HEK293 (cell line): ENCODE results near the gene DSCAML1.

Experiments
- CTCF ChIA-PET: fragments of 350-600 bp; formaldehyde crosslinking; extraction: SDS; loops from one replicate; lab custom pipeline; 2021; ENCODE audit warnings: antibody characterized with exemption; lab: Yijun Ruan, JAX
- POLR2A ChIA-PET: fragments of 300-600 bp; formaldehyde crosslinking; extraction: SDS; loops from one replicate; lab custom pipeline; 2020; ENCODE audit warnings: antibody characterized with exemption, inconsistent platforms; lab: Yijun Ruan, JAX
- H3K27ac ChIP-seq: fragments of 200-500 bp; sonication (Bioruptor generic); 2 replicates; pipeline ENCODE4 v1.5.1; 2014; ENCODE audit warnings: low read depth, low read length, control low read depth, inconsistent platforms; ENCODE audit errors: extremely low read depth
- H3K36me3 ChIP-seq, 2 experiments: fragments of 200-500 bp in 1 of 2; sonication (Bioruptor generic) in 1 of 2; 1 replicate in 1 of 2; 2 replicates in 1 of 2; pipeline ENCODE4 v1.5.1; 2014 to 2017; ENCODE audit warnings: inconsistent platforms in 2 of 2, low read length in 2 of 2; ENCODE audit not compliant: control insufficient read depth in 2 of 2, insufficient read depth in 1 of 2
- H3K4me1 ChIP-seq: fragments of 200-500 bp; sonication (Bioruptor generic); 2 replicates; pipeline ENCODE4 v1.5.1; 2014; ENCODE audit warnings: mild to moderate bottlenecking, low read length, inconsistent platforms; ENCODE audit not compliant: control insufficient read depth, insufficient read depth
- H3K4me3 ChIP-seq: 2 replicates; pipeline ENCODE4 v1.5.1; 2011; ENCODE audit warnings: low read depth, mild to moderate bottlenecking, control low read depth, low read length, moderate library complexity
- H3K9me3 ChIP-seq: fragments of 200-500 bp; sonication (Bioruptor generic); 2 replicates; pipeline ENCODE4 v1.5.1; 2014; ENCODE audit warnings: low read depth, low read length, inconsistent platforms; ENCODE audit not compliant: control insufficient read depth, insufficient read depth
- EGR2 ChIP-seq: fragments of 450-650 bp; formaldehyde crosslinking; IDR thresholded peaks from 2 replicates; pipeline ENCODE4 v1.5.1; 2016; ENCODE audit warnings: low read depth, missing biosample characterization, missing genetic modification characterization
- HIC1 ChIP-seq: fragments of 450-650 bp; formaldehyde crosslinking; IDR thresholded peaks from 2 replicates; pipeline ENCODE4 v1.5.1; 2016; ENCODE audit warnings: missing biosample characterization, missing genetic modification characterization
- HOXA7 ChIP-seq: sonication (generic); formaldehyde crosslinking; IDR thresholded peaks from 2 replicates; pipeline ENCODE4 v1.8.1; 2022; ENCODE audit warnings: missing genetic modification reagents, borderline replicate concordance
- KLF1 ChIP-seq: fragments of 450-650 bp; formaldehyde crosslinking; IDR thresholded peaks from 2 replicates; pipeline ENCODE4 v1.5.1; 2016; ENCODE audit warnings: missing biosample characterization, missing genetic modification characterization
- KLF8 ChIP-seq: fragments of 450-650 bp; formaldehyde crosslinking; IDR thresholded peaks from 2 replicates; pipeline ENCODE4 v1.5.1; 2016; ENCODE audit warnings: missing biosample characterization, missing genetic modification characterization
- MZF1 ChIP-seq: fragments of 450-650 bp; formaldehyde crosslinking; IDR thresholded peaks from 2 replicates; pipeline ENCODE4 v1.5.1; 2017; ENCODE audit warnings: missing biosample characterization, missing genetic modification characterization, borderline replicate concordance
- OSR2 ChIP-seq: fragments of 450-650 bp; formaldehyde crosslinking; IDR thresholded peaks from 2 replicates; pipeline ENCODE4 v1.5.1; 2016; ENCODE audit warnings: missing biosample characterization, missing genetic modification characterization
- OVOL3 ChIP-seq: fragments of 450-650 bp; formaldehyde crosslinking; IDR thresholded peaks from 2 replicates; pipeline ENCODE4 v1.5.1; 2016; ENCODE audit warnings: missing biosample characterization, missing genetic modification characterization
- WT1 ChIP-seq: fragments of 450-650 bp; formaldehyde crosslinking; IDR thresholded peaks from 2 replicates; pipeline ENCODE4 v1.5.1; 2016; ENCODE audit warnings: missing biosample characterization, missing genetic modification characterization
- YY1 ChIP-seq: fragments of 450-650 bp; formaldehyde crosslinking; IDR thresholded peaks from 2 replicates; pipeline ENCODE4 v1.5.1; 2018; ENCODE audit warnings: missing biosample characterization, missing genetic modification characterization
- ZFP37 ChIP-seq: fragments of 450-650 bp; formaldehyde crosslinking; IDR thresholded peaks from 2 replicates; pipeline ENCODE4 v1.5.1; 2016; ENCODE audit warnings: missing biosample characterization, missing genetic modification characterization
- ZNF174 ChIP-seq: fragments of 450-650 bp; formaldehyde crosslinking; IDR thresholded peaks from 2 replicates; pipeline ENCODE4 v1.5.0; 2017; ENCODE audit warnings: missing biosample characterization, mild to moderate bottlenecking, missing genetic modification characterization
- ZNF18 ChIP-seq: fragments of 450-650 bp; formaldehyde crosslinking; IDR thresholded peaks from 2 replicates; pipeline ENCODE4 v1.5.1; 2016; ENCODE audit warnings: missing biosample characterization, missing genetic modification characterization
- ZNF221 ChIP-seq: fragments of 450-650 bp; formaldehyde crosslinking; IDR thresholded peaks from 2 replicates; pipeline ENCODE4 v1.5.1; 2017; ENCODE audit warnings: missing biosample characterization, missing genetic modification characterization, borderline replicate concordance
- ZNF23 ChIP-seq: fragments of 450-650 bp; formaldehyde crosslinking; IDR thresholded peaks from 2 replicates; pipeline ENCODE4 v1.5.1; 2016; ENCODE audit warnings: missing biosample characterization, missing genetic modification characterization, borderline replicate concordance
- ZNF248 ChIP-seq: fragments of 450-650 bp; formaldehyde crosslinking; IDR thresholded peaks from 2 replicates; pipeline ENCODE4 v1.5.1; 2017; ENCODE audit warnings: missing biosample characterization, missing genetic modification characterization
- ZNF324 ChIP-seq: fragments of 450-650 bp; formaldehyde crosslinking; IDR thresholded peaks from 2 replicates; pipeline ENCODE4 v1.5.1; 2016; ENCODE audit warnings: missing biosample characterization, missing genetic modification characterization
- ZNF510 ChIP-seq: fragments of 450-650 bp; formaldehyde crosslinking; IDR thresholded peaks from 2 replicates; pipeline ENCODE4 v1.5.1; 2018; ENCODE audit warnings: mild to moderate bottlenecking, missing genetic modification characterization, missing biosample characterization; ENCODE audit not compliant: insufficient replicate concordance
- ZNF544 ChIP-seq: fragments of 450-650 bp; formaldehyde crosslinking; IDR thresholded peaks from 2 replicates; pipeline ENCODE4 v1.5.0; 2017; ENCODE audit warnings: missing biosample characterization, missing genetic modification characterization
- ZNF571 ChIP-seq: fragments of 450-650 bp; formaldehyde crosslinking; IDR thresholded peaks from 2 replicates; pipeline ENCODE4 v1.5.0; 2017; ENCODE audit warnings: missing biosample characterization, missing genetic modification characterization
- ZNF600 ChIP-seq: fragments of 450-650 bp; formaldehyde crosslinking; IDR thresholded peaks from 2 replicates; pipeline ENCODE4 v1.5.1; 2016; ENCODE audit warnings: missing biosample characterization, missing genetic modification characterization
- ZNF701 ChIP-seq: fragments of 450-650 bp; formaldehyde crosslinking; IDR thresholded peaks from 2 replicates; pipeline ENCODE4 v1.5.1; 2016; ENCODE audit warnings: missing biosample characterization, missing genetic modification characterization
- ZNF837 ChIP-seq: fragments of 450-650 bp; formaldehyde crosslinking; IDR thresholded peaks from 2 replicates; pipeline ENCODE4 v1.5.1; 2016; ENCODE audit warnings: missing biosample characterization, missing genetic modification characterization
- ZSCAN18 ChIP-seq: fragments of 450-650 bp; formaldehyde crosslinking; IDR thresholded peaks from 2 replicates; pipeline ENCODE4 v1.5.1; 2016; ENCODE audit warnings: missing biosample characterization, missing genetic modification characterization
- TF ChIP-seq, protein P1 (sequence below): IDR thresholded peaks from 2 replicates; pipeline ENCODE4 v1.6.1; 2011; ENCODE audit warnings: mild to moderate bottlenecking, low read depth, low read length, borderline replicate concordance
- TF ChIP-seq, protein P2 (sequence below): fragments of 450-650 bp; formaldehyde crosslinking; IDR thresholded peaks from 2 replicates; pipeline ENCODE4 v1.5.1; 2017; ENCODE audit warnings: missing biosample characterization, missing genetic modification characterization
- TF ChIP-seq, protein P3 (sequence below): sonication (generic); formaldehyde crosslinking; IDR thresholded peaks from 2 replicates; pipeline ENCODE4 v1.8.1; 2022; ENCODE audit warnings: mild to moderate bottlenecking, moderate library complexity, missing genetic modification reagents

DSCAML1 gene

GRCh38 chr11:117722082-117722481 is 74.9 kb downstream of the DSCAML1 start (continued):
- TF ChIP-seq, protein P1, sequence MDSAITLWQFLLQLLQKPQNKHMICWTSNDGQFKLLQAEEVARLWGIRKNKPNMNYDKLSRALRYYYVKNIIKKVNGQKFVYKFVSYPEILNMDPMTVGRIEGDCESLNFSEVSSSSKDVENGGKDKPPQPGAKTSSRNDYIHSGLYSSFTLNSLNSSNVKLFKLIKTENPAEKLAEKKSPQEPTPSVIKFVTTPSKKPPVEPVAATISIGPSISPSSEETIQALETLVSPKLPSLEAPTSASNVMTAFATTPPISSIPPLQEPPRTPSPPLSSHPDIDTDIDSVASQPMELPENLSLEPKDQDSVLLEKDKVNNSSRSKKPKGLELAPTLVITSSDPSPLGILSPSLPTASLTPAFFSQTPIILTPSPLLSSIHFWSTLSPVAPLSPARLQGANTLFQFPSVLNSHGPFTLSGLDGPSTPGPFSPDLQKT: no peak
- no peak for TF ChIP-seq ZNF18 (tag by site-specific recombination)
- TF ChIP-seq ZNF23: no peak
- no peak for TF ChIP-seq OSR2 (tag by site-specific recombination)

- H3K4me3 ChIP-seq: no peak overlapping the region
- POLR2A ChIA-PET: no interaction called here
- TF ChIP-seq ZNF600 (tag by site-specific recombination) (no peak), KLF8 (tag by site-specific recombination) (no peak), MZF1 (no peak), EGR2 (no peak), HOXA7 (CRISPR knock-in tag) (no peak), OVOL3 (no peak), YY1 (tag by site-specific recombination) (no peak), WT1 (tag by site-specific recombination) (no peak), ZFP37 (tag by site-specific recombination) (no peak), HIC1 (tag by site-specific recombination) (no peak), ZNF571 (tag by site-specific recombination) (no peak), ZNF701 (tag by site-specific recombination) (no peak)
- TF ChIP-seq, protein P2, sequence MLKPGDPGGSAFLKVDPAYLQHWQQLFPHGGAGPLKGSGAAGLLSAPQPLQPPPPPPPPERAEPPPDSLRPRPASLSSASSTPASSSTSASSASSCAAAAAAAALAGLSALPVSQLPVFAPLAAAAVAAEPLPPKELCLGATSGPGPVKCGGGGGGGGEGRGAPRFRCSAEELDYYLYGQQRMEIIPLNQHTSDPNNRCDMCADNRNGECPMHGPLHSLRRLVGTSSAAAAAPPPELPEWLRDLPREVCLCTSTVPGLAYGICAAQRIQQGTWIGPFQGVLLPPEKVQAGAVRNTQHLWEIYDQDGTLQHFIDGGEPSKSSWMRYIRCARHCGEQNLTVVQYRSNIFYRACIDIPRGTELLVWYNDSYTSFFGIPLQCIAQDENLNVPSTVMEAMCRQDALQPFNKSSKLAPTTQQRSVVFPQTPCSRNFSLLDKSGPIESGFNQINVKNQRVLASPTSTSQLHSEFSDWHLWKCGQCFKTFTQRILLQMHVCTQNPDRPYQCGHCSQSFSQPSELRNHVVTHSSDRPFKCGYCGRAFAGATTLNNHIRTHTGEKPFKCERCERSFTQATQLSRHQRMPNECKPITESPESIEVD (tag by site-specific recombination): no peak
- no peaks in the 10 kb centered on the region for H3K4me1 ChIP-seq
- no peaks in the 10 kb centered on the region for H3K9me3 ChIP-seq
- H3K27ac ChIP-seq: no peak overlapping the region
- CTCF ChIA-PET: interaction anchor here (1.4 kb wide), 1 partner anchor 294 kb away, joined by 3 read pairs; no protein-coding TSS in a partner anchor
- H3K36me3 ChIP-seq: no peaks in the 10 kb centered on the region
Measured at GRCh38 chr11:117720061-117720511, 76.9 kb downstream of the DSCAML1 start.

- no peak overlapping the region for H3K4me3 ChIP-seq
- no peaks in the 10 kb centered on the region for H3K36me3 ChIP-seq
- POLR2A ChIA-PET: no interaction called here
- no peaks in the 10 kb centered on the region for H3K9me3 ChIP-seq
- CTCF ChIA-PET: interaction anchor here (1.4 kb wide), 1 partner anchor 293 kb away, joined by 3 read pairs; no protein-coding TSS in a partner anchor
- H3K4me1 ChIP-seq: no peaks in the 10 kb centered on the region
- no peak overlapping the region for H3K27ac ChIP-seq
- TF ChIP-seq ZNF221 (tag by site-specific recombination): no peak
- no peak for TF ChIP-seq ZNF324 (tag by site-specific recombination)
- TF ChIP-seq ZNF174 (tag by site-specific recombination): no peak
- TF ChIP-seq ZNF510: no peak
- no peak for TF ChIP-seq ZNF248 (tag by site-specific recombination)
- no peak for TF ChIP-seq ZSCAN18
- TF ChIP-seq ZNF837 (tag by site-specific recombination): no peak
- TF ChIP-seq KLF1: no peak
- no peak for TF ChIP-seq ZNF544 (tag by site-specific recombination)
- TF ChIP-seq, protein P3, sequence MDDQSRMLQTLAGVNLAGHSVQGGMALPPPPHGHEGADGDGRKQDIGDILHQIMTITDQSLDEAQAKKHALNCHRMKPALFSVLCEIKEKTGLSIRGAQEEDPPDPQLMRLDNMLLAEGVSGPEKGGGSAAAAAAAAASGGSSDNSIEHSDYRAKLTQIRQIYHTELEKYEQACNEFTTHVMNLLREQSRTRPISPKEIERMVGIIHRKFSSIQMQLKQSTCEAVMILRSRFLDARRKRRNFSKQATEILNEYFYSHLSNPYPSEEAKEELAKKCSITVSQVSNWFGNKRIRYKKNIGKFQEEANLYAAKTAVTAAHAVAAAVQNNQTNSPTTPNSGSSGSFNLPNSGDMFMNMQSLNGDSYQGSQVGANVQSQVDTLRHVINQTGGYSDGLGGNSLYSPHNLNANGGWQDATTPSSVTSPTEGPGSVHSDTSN: no peak
Measured at GRCh38 chr11:117719480-117719879, 77.5 kb downstream of the DSCAML1 start.
